Right renal pelvis (tissue), 4 donors: ENCODE results near the gene SDHAF4. TPM values are rescaled to one million over a fixed set of nuclear protein-coding genes. Genes with fewer than 3 reads are reported as not detected.
"Not testable (repeated sequence)": the region's sequence is repeated elsewhere in the genome, so short reads cannot be mapped to it uniquely, and the experiment has no call there.

Experiments
- DNase-seq, 4 donors: peaks; one replicate each; pipeline ENCODE4 v3.0.0-alpha.2; 2013; ENCODE audit warnings: low read depth in 4 of 4, low spot score in 3 of 4, missing footprints in 1 of 4
- polyA plus RNA-seq, 4 donors: library from polyadenylated mRNA; unstranded; fragments of 120-200 nt; gene quantifications; one replicate each; pipeline ENCODE4 v1.2.1, GENCODE V29; 2013; ENCODE audit not compliant: insufficient read length in 4 of 4

SDHAF4 gene
- polyA plus RNA-seq, 4 donors = 16.3 to 22.7 (median 21.5) TPM

DNA sequence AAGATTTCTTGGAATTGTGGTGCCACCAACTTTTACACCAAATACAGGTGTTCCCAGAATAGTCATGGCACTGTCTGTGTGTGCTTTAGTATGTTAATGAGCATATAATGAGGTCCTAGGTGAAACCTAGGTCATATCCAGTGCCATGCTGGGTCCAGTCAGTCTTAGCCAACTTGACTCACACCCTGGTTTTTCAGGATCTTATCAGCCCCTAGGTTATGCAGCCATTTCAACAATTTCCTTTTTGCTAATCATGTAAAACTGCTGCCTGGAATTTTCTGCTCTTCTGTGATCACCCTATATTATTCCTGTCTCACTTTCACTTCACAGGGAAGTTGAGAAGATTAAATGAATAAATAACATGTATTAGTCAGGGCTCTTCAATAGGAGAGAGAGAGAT is 23.7 kb downstream of the SDHAF4 start:
- no peak for DNase-seq

DNA sequence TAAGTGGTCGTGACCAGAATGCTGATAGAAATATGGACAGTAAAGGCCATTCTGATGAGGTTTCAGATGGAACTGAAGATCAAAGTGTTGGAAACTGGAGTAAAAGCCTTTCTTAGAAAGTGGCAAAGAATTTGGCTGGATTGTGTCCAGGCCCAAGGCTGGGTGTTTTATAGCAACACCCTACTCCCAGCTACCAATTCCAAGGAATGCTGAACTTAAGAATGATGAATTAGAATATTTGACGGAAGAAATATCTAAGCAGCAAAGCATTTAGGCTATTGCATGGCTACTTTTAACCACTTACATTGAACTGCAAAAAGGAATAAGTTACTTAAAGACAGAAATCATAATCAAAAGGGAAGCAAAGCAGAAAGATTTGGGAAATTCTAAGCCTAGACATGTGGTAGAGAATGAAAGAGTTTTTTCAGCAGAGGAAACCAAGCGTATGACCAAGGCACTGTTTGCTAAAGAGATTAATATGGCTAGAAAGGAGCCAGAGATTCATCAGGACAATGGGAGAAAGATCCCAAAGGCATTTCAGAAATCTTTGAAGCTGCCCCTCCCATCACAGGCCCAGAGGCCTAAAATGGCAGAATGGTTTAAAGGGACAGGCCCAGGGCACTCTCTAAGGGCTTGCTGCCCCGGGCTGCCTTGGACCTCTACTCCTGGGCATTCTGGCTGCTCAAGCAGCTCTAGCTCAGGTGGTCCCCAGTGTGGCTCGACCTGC is 25.8 kb downstream of the SDHAF4 start:
- DNase-seq = no peak

DNA sequence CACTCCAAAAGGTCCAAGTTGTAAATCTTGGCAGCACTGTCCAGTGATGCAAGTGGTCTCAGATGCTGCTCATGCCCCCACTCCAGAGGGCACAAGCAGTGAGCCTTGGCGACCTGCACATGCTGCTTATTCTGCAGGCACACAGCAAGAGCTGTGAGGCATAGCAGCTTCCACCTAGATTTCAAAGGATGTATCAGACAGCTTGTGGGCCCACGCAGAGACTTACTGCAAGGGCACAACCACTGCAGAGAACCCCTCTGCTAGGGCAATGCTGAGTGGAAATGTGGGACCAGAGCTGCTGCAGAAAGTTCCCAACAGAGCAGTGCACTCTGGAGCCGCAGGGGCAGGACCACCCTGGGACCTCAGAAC is 26.4 kb downstream of the SDHAF4 start:
- no peak for DNase-seq

DNA sequence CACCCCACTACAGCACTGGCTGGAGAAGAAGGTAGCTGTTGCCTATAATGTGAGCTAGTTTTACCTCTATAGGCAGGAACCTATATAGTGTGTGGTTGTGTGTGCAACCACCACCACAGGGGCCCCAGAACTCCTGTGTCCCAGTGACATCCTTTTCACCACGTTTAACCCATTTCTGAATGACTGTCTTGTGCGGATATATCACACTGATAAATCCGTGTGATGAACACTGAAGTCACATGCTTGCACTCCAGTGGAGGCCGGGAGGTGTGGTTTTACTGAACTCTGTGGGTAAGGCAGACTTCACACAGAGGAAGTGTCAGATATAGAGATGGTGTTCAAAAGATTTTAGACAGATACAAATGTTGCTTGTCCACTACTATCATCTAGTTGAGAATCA is 32.5 kb downstream of the SDHAF4 start:
- no peak for DNase-seq

DNA sequence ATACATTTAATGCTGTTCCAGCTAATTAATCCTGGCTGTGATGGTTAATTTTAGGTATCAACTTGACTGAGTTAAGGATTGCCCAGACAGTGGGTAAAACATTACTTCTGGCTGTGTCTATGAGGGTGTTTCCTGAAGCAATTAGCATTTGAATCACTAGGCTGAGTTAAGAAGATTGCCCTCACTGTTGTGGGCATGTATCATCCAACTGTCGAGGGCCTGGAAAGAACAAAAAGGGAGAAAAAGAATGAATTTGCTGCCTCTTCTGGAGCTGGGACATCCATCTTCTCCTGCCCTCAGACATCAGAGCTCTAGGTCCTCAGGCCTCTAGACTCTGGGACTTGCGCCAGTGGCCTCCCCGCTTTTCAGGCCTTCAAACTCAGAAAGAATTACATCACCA is 34.3 kb downstream of the SDHAF4 start:
- DNase-seq = no peak

DNA sequence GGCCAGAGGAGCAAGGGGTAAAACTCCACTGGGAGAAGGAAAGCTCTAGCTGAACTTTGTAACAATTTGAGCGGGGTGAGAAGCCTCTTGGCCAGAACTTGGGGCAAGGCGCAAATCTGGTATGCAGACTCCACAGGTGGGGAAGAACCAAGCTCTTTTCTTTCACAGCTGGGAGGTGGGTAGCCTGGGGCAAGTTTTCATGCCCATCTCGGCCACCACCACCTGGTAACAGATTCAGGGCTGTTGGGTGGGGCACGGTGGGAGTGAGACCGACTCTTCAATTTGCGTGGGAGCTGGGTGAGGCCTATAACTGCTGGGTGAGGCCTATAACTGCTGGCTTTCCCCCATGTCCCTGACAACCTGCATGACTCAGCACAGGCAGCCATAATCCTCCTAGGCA is 37.5 kb downstream of the SDHAF4 start:
- no peak for DNase-seq

DNA sequence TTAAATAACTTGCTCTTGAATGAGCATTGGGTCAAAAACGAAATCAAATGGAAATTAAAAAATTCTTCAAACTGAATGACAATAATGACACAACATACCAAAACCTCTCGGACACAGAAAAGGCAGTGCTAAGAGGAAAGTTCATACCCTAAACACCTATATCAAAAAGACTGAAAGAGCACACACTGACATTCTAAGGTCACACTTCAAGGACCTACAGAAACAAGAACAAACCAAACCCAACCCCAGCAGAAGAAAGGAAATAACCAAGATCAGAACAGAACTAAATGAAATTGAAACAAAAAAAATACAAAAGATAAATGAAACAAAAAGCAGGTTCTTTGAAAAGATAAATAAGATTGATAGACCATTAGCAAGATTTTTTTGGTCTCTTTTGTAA is 40.6 kb downstream of the SDHAF4 start:
- not testable (repeated sequence) for DNase-seq

DNA sequence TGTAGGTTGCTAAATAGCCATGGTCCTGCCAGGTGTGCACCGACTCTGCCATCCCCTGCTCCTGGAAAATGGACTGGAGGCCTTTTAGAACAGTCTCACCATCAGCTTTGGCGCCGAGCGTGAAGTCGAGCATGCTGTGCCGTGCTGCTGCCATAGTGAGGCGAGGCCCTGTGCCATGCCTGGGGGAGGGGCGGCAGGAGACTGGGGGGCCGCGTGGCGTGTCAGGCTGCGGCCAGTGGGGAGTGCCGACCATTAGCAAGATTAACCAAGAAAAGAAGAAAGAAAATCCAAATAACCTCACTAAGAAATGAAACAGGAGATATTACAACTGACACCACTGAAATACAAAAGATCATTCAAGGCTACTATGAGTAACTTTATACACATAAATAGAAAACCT is 42.5 kb downstream of the SDHAF4 start:
- DNase-seq = not testable (repeated sequence)

DNA sequence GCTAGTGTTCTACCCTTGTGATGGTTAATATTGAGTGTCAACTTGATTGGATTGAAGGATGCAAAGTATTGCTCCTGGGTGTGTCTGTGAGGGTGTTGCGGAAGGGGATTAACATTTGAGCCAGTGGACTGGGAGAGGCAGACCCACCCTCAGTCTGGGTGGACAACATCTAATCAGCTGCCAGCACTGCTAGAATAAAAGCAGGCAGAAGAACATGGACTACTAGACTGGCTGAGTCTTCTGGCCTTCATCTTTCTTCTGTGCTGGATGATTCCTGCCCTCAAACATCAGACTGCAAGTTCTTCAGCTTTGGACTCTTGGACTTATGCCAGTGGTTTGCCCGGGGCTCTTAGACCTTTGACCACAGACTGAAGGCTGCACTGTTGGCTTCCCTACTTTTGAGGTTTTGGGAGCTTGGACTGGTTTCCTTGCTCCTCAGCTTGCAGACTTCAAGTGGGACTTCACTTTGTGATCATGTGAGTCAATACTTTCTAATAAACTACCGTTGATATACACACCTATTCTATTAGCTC is 50.1 kb downstream of the SDHAF4 start:
- DNase-seq = no peak

DNA sequence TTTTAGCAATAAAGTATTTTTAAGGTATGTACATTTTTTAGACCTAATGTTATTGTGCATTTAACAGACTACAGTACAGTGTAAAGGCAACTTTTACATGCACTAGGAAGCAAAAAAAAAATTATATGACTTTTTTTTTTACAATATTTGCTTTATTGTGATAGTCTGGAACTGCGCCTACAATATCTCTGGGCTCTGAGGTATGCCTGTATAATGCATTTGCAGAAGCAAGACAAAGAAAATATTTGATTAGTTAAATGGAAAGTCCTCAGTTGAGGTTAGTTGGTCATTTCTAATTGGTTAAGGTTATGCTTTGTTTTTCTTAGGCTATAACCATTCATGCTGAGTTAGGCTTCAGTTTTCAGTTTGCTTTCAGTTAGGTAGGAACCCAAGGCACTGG is 54.0 kb downstream of the SDHAF4 start:
- no peak for DNase-seq

DNA sequence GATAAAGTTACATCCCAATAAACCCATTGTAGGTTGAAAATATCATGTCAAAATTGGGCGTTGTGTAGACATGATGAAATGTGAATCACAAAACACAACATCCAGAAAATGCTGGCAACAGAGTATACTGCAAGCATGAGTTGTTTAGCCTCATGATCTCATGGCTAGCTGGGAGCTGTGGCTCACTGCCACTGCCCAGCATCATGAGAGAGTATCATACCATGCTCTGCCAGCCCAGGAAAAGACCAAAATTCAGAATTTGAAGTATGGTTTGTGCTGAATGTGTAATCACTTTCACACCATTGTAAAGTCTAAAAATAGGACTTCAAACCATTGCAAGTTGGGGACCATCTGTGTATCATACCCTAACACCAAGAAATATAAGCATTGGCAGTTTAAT is 55.7 kb downstream of the SDHAF4 start:
- no peak for DNase-seq

DNA sequence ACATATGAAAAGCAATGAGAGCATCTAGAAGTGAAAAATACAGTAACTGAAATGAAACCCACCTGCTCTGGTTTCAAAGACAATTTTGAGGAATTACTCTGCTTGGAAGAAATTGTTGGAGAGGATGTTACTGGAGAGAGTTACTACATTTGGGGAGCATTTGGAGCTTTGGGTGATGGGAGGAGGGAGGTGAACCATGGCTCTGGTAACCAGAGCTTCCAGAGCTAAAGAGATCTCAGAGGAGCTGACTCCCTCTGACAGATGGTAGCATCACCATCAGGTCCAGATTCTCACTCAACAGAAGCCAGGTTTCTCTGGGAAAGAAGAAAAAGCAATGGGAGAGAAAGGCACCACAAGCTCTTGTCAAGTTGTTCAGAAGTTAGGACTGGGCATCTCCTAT is 58.7 kb downstream of the SDHAF4 start:
- no peak for DNase-seq

DNA sequence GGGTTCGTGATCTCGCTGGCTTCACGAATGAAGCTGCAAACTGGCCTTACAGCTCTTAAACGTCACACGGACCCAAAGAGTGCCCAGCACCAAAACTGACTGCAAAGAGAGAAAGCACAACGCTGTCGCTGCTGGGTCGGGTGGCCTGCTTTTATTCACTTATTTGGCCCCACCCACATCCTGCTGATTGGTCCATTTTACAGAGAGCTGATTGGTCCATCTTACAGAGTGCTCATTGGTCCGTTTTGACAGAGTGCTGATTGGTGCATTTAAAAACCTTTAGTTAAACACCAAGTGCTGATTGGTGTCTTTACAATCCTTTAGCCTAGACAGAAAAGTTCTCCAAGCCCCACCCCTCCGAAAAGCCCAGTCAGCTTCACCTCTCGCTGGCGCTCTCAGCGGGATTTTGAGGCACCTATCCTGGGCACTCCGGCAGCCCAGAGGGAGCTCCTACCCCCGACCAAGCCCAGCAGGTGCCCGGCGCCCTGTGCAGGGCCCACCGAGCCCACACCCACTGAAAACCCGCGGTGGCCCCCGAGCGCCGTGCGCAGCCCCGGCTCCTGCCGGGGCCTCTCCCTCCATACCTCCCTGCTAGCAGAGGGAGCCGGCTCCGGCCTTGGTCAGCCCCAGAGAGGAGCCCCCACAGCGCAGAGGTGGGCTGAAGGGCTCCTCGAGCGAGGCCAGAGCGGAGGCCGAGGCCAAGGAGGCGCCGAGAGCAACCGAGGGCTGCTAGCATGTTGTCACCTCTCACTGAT is 60.9 kb downstream of the SDHAF4 start:
- no peak for DNase-seq

DNA sequence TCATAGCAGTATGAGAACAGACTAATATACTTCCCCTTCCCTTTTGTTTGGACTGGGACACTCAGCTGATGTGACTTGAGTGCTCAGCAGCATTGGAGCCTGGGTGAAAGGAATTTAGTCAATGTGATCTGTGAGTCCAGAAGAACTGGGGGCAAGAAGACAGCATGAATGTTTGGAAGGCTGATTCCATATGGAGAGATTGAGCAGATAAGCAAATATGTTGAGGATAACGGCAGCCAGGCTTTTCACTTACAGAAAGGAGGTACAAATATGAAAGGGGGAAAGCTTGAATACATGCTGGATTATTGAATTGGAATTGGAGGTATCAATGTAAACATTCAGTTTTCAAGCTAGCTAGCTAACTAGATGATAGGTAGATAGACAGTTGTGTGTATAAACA is 63.2 kb downstream of the SDHAF4 start:
- DNase-seq = no peak

DNA sequence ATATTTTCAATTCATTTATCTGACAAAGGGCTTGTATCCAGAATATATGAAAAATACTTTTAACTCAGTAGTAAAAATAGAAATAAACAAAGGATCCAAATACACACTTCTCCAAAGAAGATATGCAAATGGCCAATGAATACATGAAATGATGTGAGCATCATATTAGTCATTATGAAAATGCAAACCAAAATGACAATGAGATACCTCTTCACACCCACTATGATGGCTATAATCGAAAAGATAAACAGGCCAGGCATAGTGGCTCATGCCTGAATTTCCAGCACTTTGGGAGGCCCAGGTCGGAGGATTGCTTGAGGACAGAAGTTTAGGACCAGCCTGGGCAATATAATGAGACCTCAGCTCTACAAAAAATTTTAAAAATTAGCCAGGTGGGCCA is 67.1 kb downstream of the SDHAF4 start:
- no peak for DNase-seq

DNA sequence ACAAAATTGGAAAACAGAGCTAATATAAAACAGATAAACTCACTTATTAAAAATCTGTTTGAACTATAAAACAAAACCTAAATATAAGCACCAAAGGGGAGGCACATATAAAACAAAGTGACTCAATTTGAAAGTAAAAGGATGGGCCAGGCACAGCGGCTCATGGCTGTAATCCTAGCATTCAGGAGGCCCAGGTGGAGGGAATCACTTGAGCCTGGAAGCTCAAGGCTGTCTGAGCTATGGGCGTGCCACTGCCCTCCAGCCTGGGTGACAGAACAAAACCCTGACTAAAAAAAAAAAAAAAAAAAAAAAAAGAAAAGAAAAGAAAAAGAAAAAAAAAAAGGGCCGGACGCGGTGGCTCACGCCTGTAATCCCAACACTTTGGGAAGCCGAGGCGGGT is 69.9 kb downstream of the SDHAF4 start:
- no peak for DNase-seq

DNA sequence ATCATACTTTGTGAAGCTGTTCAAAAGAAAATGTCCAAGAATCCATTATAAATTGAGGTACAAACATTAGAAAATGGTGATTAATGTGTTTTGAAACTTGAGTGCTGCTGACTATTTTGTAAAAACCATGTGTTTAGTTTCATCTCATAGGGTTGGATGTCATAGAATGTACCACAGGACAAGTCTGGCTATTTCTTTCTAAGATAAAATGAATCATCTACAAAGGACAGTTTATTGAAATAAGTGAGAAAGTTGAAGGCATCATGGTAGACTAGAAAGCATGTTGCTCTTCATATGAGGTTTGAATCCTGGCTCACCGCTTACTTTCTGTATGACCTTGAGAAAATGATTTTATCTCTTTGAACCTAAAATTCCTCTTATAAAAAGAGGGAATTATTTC is 71.7 kb downstream of the SDHAF4 start:
- no peak for DNase-seq

Other genes starting within 250 kb of the SDHAF4 start
- gene FAM135A, start 153.4 kb upstream of the SDHAF4 start, polyA plus RNA-seq = 10 to 100 TPM; 28.2 to 42.8 (median 36.0) TPM
- gene SMAP1, start 101.0 kb downstream of the SDHAF4 start, polyA plus RNA-seq = 10 to 100 TPM; 27.3 to 35.0 (median 32.0) TPM